Activated T-cell treated with anti-CD3 and anti-CD28 coated beads for 24 hours (primary cell): ENCODE data around the gene GTPBP4.

ENCODE experiments used
- DNase-seq: peaks from one replicate; pipeline ENCODE4 v3.0.0-alpha.2; 2020; ENCODE audit warnings: low read depth

Gene GTPBP4

GRCh38 chr10:966466-967235, 21.6 kb upstream of the GTPBP4 start:
- no peak for DNase-seq

GRCh38 chr10:968546-969199, 19.6 kb upstream of the GTPBP4 start:
- DNase-seq = no peak

GRCh38 chr10:969473-970150, 18.6 kb upstream of the GTPBP4 start:
- no peak for DNase-seq

- no peak for DNase-seq
These were observed 17.7 kb upstream of the GTPBP4 start for GRCh38 chr10:970311-971149.

- no peak for DNase-seq
These were observed 17.1 kb upstream of the GTPBP4 start for GRCh38 chr10:971150-971542.

GRCh38 chr10:971613-972012, 16.6 kb upstream of the GTPBP4 start:
- DNase-seq = no peak

- DNase-seq = no peak
These were observed 15.5 kb upstream of the GTPBP4 start for GRCh38 chr10:972763-973162.

- no peak for DNase-seq
These were observed 14.0 kb upstream of the GTPBP4 start for GRCh38 chr10:974038-974784.

- DNase-seq = no peak
These were observed 13.5 kb upstream of the GTPBP4 start for GRCh38 chr10:974785-975074.

- DNase-seq = no peak
These were observed 11.9 kb upstream of the GTPBP4 start for GRCh38 chr10:976316-976715.

GRCh38 chr10:978826-979421, 9.3 kb upstream of the GTPBP4 start:
- DNase-seq = no peak

GRCh38 chr10:980468-981093, 7.7 kb upstream of the GTPBP4 start:
- no peak for DNase-seq

- no peak for DNase-seq
These were observed 4.8 kb upstream of the GTPBP4 start for GRCh38 chr10:983401-983800.

- no peak for DNase-seq
These were observed 4.1 kb upstream of the GTPBP4 start for GRCh38 chr10:983971-984655.

GRCh38 chr10:985361-985760, 2.9 kb upstream of the GTPBP4 start:
- DNase-seq = no peak

GRCh38 chr10:986137-986825, 2.0 kb upstream of the GTPBP4 start:
- no peak for DNase-seq

- DNase-seq = no peak
These were observed 1.2 kb upstream of the GTPBP4 start for GRCh38 chr10:986881-987619.

- no peak for DNase-seq
These were observed 689 bp upstream of the GTPBP4 start for GRCh38 chr10:987620-987869.
